8988T (cell line): ENCODE data around the gene SLC8B1.
"Not testable (repeated sequence)": the region's sequence is repeated elsewhere in the genome, so short reads cannot be mapped to it uniquely, and the experiment has no call there.

Experiments
- DNase-seq: peaks from one replicate; pipeline ENCODE4 v3.0.0; 2011

SLC8B1 gene

DNA sequence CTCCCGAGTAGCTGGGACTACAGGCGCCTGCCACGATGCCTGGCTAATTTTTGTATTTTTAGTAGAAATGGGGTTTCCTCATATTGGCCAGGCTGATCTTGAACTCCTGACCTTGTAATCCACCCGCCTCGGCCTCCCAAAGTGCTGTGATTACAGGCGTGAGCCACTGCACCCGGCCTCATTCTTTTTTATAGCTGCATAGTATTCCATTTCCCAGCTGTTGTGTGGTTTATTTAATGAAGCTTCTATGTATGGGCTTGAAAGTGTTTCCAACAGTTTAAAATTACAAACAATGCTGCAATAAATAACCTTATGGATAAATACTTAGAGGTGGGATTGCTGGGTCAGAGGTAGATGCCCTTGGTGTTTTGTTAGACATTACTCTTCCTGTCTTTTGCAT, 19.3 kb upstream of the SLC8B1 start:
- DNase-seq: not testable (repeated sequence)

GRCh38 chr12:113351089-113351488, 16.2 kb upstream of the SLC8B1 start:
- DNase-seq: no peak

GRCh38 chr12:113348849-113349536, 14.1 kb upstream of the SLC8B1 start:
- no peak for DNase-seq

- no peak for DNase-seq
These were observed 13.0 kb upstream of the SLC8B1 start for GRCh38 chr12:113347892-113348291.

GRCh38 chr12:113347107-113347506, 12.2 kb upstream of the SLC8B1 start:
- no peak for DNase-seq

DNA sequence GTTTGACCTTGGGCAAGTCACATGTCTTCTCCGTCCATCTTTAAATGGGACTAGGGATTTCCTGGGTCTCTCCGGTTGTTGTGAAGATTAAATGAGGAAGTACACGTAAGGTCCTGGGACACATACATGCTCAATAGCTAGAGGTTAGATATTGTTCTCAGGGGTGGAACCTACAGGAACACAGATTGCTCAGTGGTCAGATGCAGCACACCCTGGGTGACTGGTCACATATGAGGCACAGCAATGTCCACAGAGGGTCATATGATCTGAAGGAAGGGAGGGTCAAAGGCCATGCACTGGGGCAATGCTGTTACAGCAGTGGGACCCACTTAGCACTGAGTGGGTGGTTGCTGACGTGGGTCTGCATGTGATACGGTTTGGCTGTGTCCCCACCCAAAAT, 11.4 kb upstream of the SLC8B1 start:
- no peak for DNase-seq

DNA sequence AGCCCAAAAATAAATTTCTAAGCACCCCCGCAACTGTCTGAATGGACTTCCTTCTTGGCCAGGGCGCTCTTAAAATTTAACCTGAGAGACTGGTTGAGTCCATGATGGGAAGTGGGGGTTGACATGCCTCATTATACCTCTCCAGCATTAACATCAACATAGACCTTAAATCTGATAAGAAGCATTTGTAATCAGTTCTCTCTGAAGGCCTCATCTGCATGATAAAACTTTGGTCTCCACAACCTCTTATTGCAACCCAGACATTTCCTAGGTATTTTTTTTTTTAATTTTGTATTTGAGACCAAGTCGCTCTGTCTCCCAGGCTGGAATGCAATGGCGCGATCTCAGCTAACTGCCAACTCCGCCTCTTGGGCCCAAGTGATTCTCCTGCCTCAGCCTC, 10.4 kb upstream of the SLC8B1 start:
- no peak for DNase-seq

GRCh38 chr12:113341535-113341934, 6.6 kb upstream of the SLC8B1 start:
- DNase-seq: no peak

GRCh38 chr12:113340061-113340460, 5.2 kb upstream of the SLC8B1 start:
- no peak for DNase-seq

DNA sequence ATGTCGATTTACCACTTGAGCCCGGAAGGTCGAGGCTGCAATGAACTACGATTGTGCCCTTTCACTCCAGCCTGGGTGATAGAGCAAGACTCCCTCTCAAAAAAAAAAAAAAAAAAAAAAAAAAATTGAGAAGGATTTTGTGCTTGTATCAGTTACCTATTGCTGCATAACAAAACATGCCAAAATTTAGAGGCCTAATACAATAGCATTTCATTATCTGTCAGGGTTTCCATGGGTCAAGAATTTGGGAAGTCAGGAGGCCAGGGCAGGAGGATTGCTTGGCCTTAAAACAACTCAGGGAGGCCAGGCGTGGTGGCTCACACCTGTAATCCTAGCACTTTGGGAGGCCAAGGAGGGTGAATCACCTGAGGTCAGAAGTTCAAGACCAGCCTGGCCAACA, 4.6 kb upstream of the SLC8B1 start:
- no peak for DNase-seq

- no peak for DNase-seq
These were observed 778 bp downstream of the SLC8B1 start for GRCh38 chr12:113333877-113334785.

- DNase-seq: no peak
These were observed 1.5 kb downstream of the SLC8B1 start for GRCh38 chr12:113333418-113333750.

DNA sequence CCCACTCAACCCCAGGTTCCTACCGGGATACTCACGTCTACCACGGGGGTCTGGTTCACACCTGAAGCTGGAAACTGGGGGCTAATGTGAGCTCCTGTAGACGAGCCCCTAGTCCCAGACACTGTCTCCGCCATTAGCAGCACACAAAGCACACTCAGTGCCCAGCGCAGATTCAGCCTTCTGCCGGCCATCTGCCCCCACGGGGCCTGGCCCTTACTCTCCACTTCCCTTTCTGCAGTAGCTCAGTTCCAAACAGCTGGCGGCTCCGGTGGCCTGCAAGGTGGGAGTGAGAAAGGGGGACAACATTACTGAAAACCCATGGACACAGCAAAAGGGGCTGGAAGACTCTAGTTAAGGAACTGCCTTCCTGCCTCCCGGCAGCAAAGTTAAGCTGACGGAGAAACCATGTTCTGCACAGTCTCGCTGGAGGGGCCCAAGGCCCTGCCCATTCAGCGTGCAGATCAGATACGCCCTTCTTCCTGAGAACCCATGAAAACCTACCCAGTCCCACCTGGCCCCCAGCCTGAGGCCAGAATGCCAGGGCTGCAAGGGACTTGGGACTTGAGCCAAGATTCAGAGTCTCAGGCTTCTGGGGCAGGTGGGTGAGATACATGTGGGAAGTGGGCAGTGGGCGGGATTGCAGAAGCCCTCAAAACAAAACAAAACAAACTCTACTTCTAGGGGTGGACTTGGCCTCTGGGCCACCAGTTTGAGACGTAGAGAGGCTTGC, 2.1 kb downstream of the SLC8B1 start:
- no peak for DNase-seq

DNA sequence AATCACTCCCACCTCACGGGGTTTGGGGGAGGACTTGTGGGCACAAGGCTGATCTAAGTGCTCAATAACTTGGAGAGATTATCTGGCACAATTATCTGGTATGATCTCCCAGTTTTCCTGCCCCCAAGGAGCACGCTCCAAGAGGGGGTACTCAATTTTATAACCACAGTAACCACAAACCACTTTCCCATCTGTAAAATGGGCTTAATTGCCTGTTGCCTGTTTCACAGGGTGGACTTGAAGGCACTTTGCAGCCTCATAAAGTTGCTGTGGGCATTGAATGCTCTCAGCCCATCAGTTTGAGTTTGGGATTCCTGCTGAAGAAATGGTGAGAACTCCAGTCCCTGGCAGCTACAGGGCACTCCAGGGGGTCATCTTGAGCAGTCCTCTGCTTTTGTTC, 4.4 kb downstream of the SLC8B1 start:
- DNase-seq: no peak

DNA sequence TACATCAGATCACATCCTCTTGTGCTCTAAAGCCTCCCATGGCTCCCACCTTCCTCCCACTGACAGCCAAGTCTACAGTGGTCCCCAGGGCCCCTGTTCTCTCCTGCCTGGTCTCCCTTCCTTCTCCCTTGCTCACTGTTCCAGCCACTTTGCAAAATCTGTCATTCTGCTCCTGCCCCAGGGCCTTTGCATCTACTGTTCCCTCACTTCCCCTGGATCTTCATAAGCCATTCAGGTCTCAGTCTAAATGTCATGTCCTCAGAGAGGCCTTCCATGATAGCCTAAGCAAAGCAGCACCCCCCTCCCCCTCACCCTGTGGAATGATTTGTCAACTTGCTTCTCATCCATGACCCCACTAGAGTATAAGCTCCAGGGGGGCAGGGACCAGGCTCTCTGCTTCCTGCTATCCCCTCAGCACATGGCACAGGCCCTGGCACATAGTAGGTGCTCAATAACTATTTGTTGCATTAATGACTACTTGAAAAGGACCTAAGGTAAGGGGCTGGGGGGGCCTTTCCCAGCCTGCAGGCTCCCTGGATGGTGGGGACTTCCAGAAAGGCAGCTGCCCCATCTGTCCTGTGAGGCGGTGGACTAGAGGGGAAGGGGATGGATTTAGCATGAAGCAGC, 5.0 kb downstream of the SLC8B1 start:
- DNase-seq: no peak

GRCh38 chr12:113329022-113329790, 5.7 kb downstream of the SLC8B1 start:
- DNase-seq: no peak

DNA sequence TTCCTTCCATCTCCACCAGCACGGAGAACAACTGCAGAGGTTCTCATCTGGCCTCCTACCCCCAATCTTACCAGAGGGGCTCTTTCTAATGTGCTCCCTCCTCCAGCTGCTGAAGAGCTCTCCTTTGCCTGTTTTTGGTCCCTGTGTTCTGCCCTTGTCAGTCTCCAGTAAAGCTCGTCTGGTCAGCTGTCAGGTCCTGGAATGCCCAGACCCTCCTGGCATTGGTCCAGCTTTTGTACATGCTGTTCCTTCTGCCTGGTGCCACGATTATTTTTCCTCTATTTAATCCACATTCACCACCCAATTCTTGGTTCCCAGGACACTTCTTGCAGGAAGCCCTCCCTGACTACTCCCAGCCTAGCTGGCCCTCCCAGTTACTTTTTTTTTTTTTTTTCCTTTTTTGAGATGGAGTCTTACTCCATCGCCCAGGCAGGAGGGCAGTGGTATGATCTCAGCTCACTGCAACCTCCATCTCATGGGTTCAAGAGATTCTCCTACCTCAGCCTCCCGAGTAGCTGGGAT, 6.5 kb downstream of the SLC8B1 start:
- no peak for DNase-seq

- DNase-seq: no peak
These were observed 8.0 kb downstream of the SLC8B1 start for GRCh38 chr12:113326775-113327395.

DNA sequence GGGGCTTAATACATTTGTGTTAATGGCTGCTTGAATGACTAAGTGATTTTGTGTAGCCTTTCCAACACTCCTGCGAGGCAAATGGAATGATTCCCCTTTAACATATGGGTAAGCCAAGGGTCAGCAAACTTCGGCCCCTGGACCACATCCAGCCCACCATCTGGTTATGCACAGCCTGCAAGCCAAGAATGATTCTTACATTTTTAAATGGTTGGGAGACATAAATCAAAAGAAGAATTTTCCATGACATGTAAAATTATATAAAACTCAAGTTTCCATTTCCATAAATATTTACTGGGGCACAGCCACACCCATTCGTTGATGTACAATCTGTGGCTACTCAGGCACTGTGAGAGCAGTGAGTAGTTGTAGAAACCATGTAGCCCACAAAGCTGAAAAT, 9.0 kb downstream of the SLC8B1 start:
- DNase-seq: no peak

GRCh38 chr12:113322343-113322742, 12.6 kb downstream of the SLC8B1 start:
- no peak for DNase-seq

GRCh38 chr12:113320401-113320800, 14.5 kb downstream of the SLC8B1 start:
- DNase-seq: no peak
